ENCODE data around the gene COL18A1.

COL18A1 gene

DNA sequence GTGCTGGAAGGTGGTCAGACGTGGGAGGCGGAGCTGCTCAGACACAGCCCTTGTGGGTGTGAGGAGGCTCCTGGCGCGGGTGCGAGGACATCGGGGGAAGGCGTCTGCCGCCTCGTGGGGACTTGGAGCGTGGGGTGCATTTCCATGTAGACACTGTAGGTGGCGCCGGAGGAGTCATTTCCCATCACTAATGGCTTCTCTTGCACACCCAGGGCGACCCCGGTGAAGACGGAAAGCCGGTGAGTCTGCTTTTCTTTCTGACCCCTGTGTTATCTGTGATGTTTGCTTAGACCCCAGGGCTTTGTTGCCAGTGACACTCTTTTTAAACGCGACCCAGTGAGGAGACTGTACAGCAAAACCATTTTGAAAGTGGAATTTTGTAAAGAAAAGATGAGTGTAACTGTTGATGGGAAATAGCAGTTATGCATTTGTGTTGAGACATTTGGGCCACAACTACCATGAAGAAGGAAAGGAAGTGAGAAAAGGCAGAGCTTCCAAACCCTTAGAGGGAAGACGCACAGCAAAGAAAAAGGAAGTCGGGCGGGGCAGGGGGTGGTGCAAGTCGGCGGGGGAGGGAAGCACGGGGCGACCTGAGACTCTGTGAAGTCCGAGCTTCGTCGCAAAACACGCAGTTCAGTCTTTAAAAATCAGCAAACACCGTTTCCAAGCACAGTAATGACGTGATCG lies 73.3 kb downstream of the COL18A1 start:
- H3K4me3 ChIP-seq (ENCODE audit: low read depth, low read length): no peak overlapping the region; the same call in 1 of the 2 replicates
- POLR2A ChIA-PET: no interaction called here
- TF ChIP-seq, protein P1, sequence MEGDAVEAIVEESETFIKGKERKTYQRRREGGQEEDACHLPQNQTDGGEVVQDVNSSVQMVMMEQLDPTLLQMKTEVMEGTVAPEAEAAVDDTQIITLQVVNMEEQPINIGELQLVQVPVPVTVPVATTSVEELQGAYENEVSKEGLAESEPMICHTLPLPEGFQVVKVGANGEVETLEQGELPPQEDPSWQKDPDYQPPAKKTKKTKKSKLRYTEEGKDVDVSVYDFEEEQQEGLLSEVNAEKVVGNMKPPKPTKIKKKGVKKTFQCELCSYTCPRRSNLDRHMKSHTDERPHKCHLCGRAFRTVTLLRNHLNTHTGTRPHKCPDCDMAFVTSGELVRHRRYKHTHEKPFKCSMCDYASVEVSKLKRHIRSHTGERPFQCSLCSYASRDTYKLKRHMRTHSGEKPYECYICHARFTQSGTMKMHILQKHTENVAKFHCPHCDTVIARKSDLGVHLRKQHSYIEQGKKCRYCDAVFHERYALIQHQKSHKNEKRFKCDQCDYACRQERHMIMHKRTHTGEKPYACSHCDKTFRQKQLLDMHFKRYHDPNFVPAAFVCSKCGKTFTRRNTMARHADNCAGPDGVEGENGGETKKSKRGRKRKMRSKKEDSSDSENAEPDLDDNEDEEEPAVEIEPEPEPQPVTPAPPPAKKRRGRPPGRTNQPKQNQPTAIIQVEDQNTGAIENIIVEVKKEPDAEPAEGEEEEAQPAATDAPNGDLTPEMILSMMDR (IDR thresholded peaks at IDR 0.05; ENCODE audit: insufficient read depth, low read length, missing control alignments): peak; percentile 91
- DNase-seq (ENCODE audit: low read depth, low spot score): no peak
- CTCF ChIA-PET: interaction anchor here (0.8 to 4.1 kb wide), 15 partner anchors 9 to 343 kb away, joined by 3 to 25 read pairs (median 3); no protein-coding TSS in a partner anchor

GRCh38 chr21:45478816-45479669 lies 74.1 kb downstream of the COL18A1 start:
- CTCF ChIA-PET: interaction anchor here (0.8 to 4.1 kb wide), 11 partner anchors 8 to 342 kb away, joined by 3 to 25 read pairs (median 5); no protein-coding TSS in a partner anchor
- no peak overlapping the region for H3K4me3 ChIP-seq (ENCODE audit: low read depth, low read length)
- TF ChIP-seq, protein P1 (IDR thresholded peaks at IDR 0.05; ENCODE audit: insufficient read depth, low read length, missing control alignments): no peak
- POLR2A ChIA-PET: no interaction called here
- no peak for DNase-seq (ENCODE audit: low read depth, low spot score)

GRCh38 chr21:45479691-45480675 lies 75.0 kb downstream of the COL18A1 start:
- H3K4me3 ChIP-seq (ENCODE audit: low read depth, low read length): no peak overlapping the region
- DNase-seq (ENCODE audit: low read depth, low spot score): no peak
- CTCF ChIA-PET: interaction anchor here (1.0 to 4.1 kb wide), 7 partner anchors 9 to 341 kb away, joined by 3 to 25 read pairs (median 6); no protein-coding TSS in a partner anchor
- POLR2A ChIA-PET: no interaction called here
- TF ChIP-seq, protein P1 (IDR thresholded peaks at IDR 0.05; ENCODE audit: insufficient read depth, low read length, missing control alignments): no peak

DNA sequence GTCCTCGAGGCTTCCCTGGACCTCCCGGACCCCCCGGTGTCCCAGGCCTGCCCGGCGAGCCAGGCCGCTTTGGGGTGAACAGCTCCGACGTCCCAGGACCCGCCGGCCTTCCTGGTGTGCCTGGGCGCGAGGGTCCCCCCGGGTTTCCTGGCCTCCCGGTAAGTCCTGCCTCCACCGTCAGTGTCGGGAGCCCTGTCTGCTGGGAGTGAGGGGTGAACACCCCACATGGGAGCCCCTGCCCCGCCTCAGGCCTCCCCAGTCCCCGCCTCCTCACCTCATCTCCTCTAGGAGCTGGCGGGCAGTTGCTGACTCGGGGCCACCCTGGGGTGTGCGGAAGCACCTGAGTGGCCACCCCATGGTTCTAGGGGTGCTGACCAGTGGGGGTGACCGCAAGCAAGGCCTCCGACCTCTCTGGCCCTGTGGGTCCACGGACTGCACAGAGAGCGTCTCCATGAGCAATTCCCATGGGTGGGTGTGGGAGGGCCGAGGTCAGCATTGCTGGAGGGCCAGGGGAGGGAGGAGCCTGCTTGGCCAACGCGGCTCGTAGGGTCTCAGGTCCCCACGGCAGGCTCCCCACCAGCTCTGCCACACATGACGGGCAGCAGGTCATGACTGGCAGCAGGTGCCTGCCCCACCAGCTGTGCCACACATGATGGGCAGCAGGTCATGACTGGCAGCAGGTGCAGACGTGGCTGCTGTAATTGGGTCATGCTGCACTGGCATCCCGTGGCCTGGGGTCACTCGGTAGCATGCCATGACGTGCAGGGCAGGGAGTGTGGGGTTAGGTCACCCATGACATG lies 75.9 kb downstream of the COL18A1 start:
- TF ChIP-seq, protein P1 (IDR thresholded peaks at IDR 0.05; ENCODE audit: insufficient read depth, low read length, missing control alignments): no peak
- no peak for DNase-seq (ENCODE audit: low read depth, low spot score)
- ChIA-PET CTCF (interaction anchor here (1.0 to 4.1 kb wide), 5 partner anchors 10 to 340 kb away, joined by 3 to 25 read pairs (median 10); no protein-coding TSS in a partner anchor), POLR2A (no interaction called here)
- no peak overlapping the region for H3K4me3 ChIP-seq (ENCODE audit: low read depth, low read length)

GRCh38 chr21:45481566-45481965 lies 76.6 kb downstream of the COL18A1 start:
- POLR2A ChIA-PET: no interaction called here
- CTCF ChIA-PET: interaction anchor here (3.0 kb wide), 1 partner anchor 339 kb away, joined by 10 read pairs; no protein-coding TSS in a partner anchor
- no peak overlapping the region for H3K4me3 ChIP-seq (ENCODE audit: low read depth, low read length)
- TF ChIP-seq, protein P1 (IDR thresholded peaks at IDR 0.05; ENCODE audit: insufficient read depth, low read length, missing control alignments): no peak
- no peak for DNase-seq (ENCODE audit: low read depth, low spot score)

Measured in AG04449 (cell line).